ENCODE results near the gene CFAP410. TPM values are rescaled to one million over a fixed set of nuclear protein-coding genes. Genes with fewer than 3 reads are reported as not detected.

The CFAP410 gene
- polyA plus RNA-seq, 3 donors: 27.4 to 40.0 (median 30.3) TPM

DNA sequence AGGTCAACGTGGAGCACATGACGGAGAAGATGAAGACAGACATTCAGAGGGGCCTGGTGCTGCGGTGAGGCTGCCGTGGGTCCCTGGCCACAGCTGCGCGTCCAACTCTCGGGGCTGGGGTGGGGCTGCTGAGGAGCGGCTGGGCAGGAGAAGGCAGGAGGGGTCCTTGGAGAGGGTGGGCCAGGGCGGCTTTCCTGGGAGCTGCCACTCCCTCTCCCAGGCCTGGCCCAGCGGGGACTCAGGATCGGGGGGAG, 14.4 kb downstream of the CFAP410 start:
- 92 to 96% (median 92%) methylated on average over 7 to 11 of the region's 11 CpGs for WGBS, 3 donors
- no peak overlapping the region for H3K27ac ChIP-seq (ENCODE audit: low read depth, low read length)

DNA sequence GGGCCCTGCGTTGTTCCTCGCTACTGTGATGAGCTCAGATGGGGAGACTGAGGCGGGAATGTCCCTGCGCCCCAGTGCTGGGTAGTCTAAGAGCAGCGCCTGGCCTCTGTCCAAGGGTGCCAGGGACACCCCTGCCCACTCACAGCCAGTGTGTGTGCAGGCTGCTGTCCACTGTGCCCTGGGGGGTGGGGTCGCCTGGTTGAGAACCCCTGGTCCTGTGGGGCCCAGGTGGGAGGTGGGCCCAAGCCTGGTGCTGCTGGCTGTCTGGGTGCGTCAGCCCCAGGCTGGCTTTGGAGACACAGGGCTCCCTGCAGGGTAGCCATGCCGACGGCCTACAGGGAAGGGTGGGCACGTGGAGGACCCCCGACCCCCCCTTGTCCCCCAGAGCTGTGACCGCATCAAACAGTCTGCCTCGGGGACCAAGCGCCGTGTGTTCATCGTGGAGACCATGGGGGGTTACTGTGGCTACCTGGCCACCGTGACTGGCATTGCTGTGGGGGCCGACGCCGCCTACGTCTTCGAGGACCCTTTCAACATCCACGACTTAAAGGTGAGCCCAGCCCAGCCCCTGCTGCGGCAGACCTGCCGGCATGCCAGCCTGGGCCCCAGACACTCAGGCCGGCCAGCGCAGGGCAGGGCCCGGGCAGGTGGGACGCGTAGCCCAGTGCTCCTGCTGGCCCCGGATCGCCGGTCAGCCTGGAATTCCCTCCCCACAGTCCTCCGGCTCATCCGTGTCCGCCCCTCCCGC, 14.9 kb downstream of the CFAP410 start:
- no peak overlapping the region for H3K27ac ChIP-seq (ENCODE audit: low read depth, low read length)
- 94 to 97% (median 96%) methylated on average over 37 of the region's 37 CpGs for WGBS, 3 donors

DNA sequence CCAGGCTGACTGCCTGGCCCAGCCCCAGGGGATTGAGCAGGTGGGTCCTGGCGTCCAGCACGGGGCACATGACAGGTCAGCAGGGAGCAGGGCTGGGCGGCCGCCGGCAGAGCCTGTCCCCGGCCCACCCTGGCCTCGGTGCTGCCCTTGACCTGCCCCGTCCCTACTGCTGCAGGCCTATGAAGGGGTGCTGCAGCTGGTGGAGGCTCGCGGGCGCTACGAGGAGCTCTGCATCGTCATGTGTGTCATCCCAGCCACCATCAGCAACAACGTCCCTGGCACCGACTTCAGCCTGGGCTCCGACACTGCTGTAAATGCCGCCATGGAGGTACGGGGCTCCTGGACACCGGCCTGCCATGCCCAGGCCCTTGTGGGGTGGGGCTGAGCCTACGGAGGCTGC, 15.6 kb downstream of the CFAP410 start:
- WGBS, 3 donors: 89 to 92% (median 91%) methylated on average over 20 of the region's 20 CpGs
- no peak overlapping the region for H3K27ac ChIP-seq (ENCODE audit: low read depth, low read length)

DNA sequence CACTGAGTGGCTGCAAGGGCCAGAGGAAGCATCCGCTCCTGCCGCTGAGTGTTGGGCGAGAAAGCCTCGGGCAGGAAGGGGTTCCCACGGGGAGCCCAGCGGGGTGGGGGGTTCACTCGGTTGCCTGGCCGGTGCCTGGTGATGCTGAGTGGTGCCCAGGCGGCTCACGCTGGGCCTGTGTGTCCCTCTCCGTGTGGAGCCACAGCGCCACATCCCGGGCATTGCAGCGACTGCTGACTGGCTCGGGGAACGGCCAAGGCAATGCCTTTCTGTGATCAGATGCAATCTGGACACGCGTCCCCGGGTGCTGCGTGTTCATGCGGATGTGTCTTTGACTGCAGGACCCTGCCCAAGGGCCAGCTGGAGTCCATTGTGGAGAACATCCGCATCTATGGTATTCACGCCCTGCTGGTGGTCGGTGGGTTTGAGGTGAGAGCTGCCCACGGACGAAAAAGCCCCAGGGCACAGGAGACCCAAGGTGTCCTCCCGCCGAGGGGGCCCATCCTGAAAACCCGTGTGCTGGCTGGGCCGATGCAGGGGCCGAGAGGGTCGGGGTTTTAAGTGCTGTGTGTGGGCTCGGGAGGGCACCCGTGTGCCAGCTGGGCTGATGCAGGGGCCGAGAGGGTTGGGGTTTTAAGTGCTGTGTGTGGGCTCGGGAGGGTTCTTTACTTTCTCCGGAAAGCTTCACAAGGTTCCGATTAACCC, 16.4 kb downstream of the CFAP410 start:
- WGBS, 3 donors: 92 to 94% (median 92%) methylated on average over 37 to 38 of the region's 38 CpGs
- no peak overlapping the region for H3K27ac ChIP-seq (ENCODE audit: low read depth, low read length)

DNA sequence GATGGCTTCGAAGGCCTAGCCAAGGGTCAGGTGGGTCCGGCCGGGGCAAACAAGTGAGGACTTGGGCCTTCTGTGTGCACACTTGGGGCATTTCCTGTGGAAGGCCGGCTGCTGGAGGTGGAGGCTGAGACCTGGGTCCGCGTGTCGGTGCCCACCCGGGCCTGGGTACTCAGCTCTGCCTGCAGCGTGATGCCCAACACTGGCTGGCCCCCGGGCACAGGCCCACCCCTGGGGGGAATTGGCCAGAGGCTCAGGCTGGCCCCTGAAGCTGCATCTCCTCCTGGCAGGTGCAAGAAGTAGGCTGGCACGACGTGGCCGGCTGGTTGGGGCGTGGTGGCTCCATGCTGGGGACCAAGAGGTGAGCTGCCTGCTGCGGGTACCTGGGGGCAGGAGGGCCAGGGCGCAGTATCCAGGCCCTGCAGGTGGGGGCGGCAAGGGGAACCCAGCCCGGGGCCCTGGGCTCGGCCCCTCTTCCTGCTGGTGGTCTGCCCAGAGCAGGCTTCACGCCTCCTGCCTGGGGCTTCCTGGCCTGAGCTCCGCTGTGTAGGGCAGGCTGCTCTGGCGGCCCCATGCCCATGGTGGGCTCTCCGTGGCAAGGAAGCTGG, 17.2 kb downstream of the CFAP410 start:
- 92 to 94% (median 93%) methylated on average over 21 to 23 of the region's 23 CpGs for WGBS, 3 donors
- H3K27ac ChIP-seq (ENCODE audit: low read depth, low read length): no peak overlapping the region

DNA sequence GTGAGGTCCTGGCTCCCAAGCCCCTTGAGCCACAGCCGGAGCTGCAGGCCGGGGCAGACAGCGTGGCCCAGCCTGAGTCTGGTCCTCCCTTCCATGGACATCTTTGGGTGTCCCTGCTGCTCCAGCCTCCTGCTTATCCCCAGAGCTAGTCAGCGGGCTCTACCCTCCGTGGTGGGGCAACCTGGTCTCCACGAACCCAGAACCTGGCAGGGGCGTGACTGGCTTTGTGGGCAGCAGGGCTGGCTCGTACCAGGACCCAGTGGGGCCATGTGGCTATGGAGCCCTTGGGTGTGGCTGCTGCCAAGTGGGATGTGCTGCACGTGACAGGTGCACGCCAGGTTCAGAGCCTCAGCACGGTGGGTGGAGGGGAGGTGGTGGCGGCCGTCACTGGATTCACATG, 18.3 kb downstream of the CFAP410 start:
- 92 to 96% (median 94%) methylated on average over 13 of the region's 13 CpGs for WGBS, 3 donors
- H3K27ac ChIP-seq (ENCODE audit: low read depth, low read length): no peak overlapping the region

DNA sequence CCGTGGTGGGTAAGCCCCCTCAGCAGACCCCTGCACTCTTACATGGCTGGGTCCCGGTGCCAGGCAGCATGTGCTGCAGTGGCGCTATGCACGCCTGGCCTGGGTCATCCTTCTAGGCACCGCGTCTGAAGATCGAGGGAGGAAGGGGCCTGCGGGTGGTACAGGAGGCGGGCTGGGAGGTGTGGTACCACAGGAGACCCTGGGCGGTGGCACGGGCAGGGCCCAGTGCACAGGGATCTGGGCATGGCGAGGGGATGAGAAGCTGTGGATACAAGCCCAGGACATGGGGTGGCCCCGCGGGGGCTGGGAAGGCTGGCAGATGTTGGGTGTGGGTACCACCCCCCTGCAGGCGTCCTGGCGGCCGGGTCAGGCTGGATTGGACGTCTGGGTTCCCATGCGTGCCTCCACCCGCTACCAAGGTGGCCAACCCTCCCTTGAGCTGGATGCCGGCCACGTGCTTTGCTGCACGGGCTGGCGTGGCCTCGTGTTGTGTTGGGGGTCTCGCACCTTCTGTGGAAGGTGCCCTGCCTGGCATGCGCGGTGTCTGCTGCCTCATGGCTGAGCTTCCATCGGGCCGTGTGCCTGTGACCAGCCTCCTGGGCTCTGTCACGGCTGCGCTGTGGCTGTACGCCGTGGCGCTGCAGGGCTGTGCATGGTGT, 19.7 kb downstream of the CFAP410 start:
- no peak overlapping the region for H3K27ac ChIP-seq (ENCODE audit: low read depth, low read length)
- WGBS, 3 donors: 91 to 95% (median 95%) methylated on average over 35 of the region's 35 CpGs

DNA sequence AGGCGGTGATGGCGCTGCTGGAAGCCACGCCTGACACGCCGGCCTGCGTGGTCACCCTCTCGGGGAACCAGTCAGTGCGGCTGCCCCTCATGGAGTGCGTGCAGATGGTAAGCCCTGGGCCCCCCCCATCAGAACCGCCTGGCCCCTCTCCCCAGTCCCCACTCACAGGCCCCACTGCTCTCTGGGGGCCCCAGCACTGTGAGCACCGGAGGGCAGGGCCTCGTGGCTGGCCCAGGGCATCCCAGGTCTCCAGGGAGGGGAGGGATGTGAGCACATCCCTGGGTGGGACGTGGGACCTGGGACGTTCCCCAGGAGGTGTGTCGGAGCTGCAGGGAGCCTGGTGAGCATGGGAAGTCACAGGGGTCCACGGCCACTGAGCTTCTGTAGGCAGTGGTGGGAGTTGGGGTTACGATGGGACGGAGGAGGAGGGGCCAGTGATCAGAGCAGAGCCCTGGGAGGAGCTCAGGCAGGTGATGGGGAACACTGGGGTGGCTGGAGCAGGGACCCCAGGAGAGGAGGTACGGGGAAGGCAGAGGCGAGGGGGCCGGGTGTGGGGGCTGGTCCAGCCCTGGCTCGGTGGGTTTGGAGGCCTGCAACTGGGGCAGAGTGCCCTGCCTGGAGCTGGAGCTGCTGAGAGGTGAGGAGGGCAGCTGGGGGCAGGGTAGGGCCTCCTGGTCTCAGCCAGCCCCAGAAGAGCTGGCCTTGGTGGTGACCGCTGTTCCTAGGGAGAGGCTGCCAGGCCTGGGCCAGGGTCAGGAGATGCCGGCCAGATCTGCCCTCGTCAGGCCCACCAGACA, 20.5 kb downstream of the CFAP410 start:
- no peak overlapping the region for H3K27ac ChIP-seq (ENCODE audit: low read depth, low read length)
- WGBS, 3 donors: 92 to 96% (median 96%) methylated on average over 24 to 25 of the region's 25 CpGs

DNA sequence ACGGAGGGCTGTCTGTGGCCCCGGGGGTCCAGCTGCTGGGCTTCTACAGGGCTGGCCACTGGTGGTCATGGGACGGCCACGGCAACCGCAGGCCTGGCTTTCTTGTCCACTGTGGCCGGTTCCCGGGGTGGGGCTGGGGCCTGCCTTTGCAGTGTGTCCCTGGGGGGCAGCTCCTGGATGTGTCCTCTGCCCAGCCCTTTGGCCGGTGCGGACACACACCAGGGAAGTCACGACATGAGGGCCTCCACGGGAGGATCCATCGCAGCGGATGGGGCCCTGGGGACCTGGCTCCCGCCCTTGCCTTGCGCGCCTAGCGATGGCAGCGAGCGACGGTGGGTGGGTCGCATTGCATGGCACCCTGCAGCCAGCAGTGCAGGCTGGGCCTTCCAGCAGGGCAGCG, 21.3 kb downstream of the CFAP410 start:
- 94 to 96% (median 95%) methylated on average over 22 of the region's 22 CpGs for WGBS, 3 donors
- no peak overlapping the region for H3K27ac ChIP-seq (ENCODE audit: low read depth, low read length)

DNA sequence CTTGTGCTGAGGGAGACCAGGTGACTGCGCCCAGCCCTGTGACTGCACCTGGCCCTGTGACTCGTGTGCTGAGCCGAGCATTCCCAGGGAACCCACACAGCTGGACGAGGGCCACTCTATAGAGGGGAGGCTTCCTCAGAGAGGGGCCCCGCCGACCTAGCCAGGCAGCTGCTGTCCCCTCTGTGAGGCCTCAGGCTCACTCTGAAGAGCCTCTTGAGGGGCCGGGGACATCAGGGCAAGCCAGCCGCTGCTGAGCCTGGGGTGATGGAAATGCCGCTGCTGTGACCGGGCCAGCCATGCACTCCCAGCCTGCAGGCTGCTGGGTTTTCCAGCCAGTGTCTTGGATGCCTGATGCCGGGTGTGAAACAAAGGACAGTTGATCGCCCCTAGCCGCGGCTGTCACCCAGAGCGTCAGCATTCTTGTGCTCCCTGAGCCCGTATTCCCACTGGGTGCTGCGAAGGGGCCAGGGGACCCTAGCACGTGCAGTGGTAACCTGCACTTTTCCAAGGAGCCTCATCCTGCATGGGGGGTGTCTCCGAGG, 21.9 kb downstream of the CFAP410 start:
- 90 to 96% (median 96%) methylated on average over 19 of the region's 19 CpGs for WGBS, 3 donors
- no peak overlapping the region for H3K27ac ChIP-seq (ENCODE audit: low read depth, low read length)

DNA sequence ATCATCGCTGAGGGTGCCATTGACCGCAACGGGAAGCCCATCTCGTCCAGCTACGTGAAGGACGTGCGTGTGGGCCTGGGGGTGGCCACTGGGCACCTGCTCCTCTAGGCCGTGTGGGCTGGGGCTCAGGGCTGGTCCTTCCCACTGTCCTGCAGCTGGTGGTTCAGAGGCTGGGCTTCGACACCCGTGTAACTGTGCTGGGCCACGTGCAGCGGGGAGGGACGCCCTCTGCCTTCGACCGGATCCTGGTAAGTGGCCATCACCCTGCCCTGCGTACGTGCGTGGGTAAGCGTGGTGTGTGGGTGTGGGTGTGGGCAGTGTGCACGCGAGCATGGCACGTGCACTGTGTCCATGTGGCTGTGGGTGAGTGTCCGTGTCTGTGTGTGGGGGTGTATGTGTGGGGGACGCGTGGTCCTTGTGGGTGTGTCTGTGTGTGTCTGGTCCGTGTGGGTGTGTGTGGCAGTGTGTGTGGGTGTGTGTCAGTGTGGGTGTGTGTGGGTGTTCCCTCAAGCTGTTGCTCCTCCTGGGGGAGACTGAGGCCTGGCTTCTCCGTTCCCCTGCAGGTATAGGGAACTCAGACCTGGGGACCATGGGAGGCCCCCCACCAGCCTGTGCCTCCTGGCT, 22.8 kb downstream of the CFAP410 start:
- H3K27ac ChIP-seq (ENCODE audit: low read depth, low read length): no peak overlapping the region
- WGBS, 3 donors: 91 to 97% (median 91%) methylated on average over 25 to 27 of the region's 27 CpGs

DNA sequence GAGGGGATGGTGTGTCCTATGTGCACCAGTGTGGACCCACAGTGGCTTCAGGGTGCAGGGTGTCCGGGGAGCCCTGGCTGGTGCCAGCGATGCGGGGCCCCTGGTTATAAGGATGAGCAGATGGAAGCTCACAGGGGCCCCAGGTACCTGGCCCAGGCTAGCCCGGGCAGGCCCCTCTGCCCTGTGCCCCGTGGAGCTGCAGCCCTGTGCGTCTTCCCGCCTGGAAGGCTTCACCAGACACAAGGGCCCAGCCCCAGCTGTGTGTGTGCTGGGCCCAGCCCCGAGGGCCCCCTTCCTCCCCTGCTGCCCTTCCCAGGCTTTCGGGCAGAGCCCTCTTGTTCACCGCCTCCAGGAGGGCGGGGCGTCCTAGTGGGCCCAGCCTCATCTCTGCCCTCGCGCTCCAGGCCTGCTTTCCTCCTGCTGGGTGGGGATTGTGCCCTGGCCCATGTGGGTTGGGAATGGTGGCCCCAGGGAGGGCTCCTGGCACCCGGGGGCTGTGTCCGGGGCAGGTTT, 23.4 kb downstream of the CFAP410 start:
- WGBS, 3 donors: 89 to 91% (median 89%) methylated on average over 14 to 16 of the region's 16 CpGs
- H3K27ac ChIP-seq (ENCODE audit: low read depth, low read length): no peak overlapping the region

DNA sequence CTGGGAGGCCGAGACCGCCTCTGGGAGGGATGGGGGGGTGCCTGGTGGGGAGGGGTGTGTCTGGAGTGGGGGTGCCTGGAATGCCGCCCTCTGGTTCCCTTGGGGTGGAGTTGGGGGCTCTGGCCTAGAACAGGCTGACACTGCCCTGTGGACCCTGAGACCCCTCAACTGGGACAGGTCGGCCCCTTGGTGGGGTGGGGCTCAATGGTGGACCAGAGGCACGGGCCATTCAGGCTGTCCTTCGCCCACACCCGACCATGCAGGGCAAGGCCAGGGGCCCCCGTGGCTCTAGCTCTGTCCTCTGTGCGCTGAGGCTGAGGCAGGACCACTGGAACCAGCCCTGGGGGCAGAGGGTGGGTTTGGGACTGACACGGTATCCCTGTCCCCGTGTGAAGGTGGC, 24.6 kb downstream of the CFAP410 start:
- 87 to 93% (median 89%) methylated on average over 7 to 11 of the region's 11 CpGs for WGBS, 3 donors

DNA sequence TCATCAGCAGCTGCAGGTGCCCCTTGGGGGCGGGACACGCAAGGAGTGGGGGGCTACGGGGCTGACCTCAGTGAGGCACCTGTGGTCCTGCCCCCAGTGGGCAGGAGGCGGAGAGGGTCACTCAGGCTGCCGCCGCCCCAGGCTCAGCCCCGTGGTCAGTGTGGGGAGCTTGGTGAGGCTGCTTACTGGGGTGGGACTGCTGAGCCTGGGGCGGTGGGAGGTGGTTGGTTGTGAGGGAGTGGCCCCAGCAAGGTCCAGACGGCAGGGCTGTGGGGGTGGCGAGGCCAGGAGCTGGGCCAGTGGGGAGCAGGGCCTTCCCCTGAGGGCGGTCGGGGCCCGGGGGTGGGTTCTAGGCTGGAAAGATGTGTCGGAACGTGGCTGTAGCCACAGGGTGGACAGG, 25.1 kb downstream of the CFAP410 start:
- H3K27ac ChIP-seq (ENCODE audit: low read depth, low read length): no peak overlapping the region
- WGBS, 3 donors: 85 to 88% (median 87%) methylated on average over 14 to 15 of the region's 15 CpGs

More for the DNA sequence above, 24.6 kb downstream of the CFAP410 start:
- no peak overlapping the region for H3K27ac ChIP-seq (ENCODE audit: low read depth, low read length)

DNA sequence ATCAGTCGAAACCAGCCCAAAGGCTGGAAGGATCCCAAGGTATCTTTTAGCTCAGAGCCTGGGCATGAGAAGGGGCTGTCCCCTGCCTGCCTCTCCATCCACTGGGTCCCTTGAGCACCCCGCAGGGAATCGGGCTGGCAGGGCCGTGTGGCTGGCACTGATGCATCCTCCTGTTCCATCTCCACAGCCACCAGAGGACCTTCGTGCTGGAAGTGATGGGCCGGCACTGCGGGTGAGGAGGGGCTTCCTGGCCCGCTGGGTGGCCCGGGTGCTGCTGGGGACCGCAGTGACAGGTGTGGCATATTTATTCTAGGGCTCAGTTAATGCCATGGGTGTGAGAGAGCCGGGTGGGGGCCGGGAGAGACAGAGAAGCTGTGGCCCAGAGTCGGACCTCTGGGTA, 25.7 kb downstream of the CFAP410 start:
- H3K27ac ChIP-seq (ENCODE audit: low read depth, low read length): no peak overlapping the region
- WGBS, 3 donors: 91 to 92% (median 92%) methylated on average over 13 of the region's 13 CpGs

DNA sequence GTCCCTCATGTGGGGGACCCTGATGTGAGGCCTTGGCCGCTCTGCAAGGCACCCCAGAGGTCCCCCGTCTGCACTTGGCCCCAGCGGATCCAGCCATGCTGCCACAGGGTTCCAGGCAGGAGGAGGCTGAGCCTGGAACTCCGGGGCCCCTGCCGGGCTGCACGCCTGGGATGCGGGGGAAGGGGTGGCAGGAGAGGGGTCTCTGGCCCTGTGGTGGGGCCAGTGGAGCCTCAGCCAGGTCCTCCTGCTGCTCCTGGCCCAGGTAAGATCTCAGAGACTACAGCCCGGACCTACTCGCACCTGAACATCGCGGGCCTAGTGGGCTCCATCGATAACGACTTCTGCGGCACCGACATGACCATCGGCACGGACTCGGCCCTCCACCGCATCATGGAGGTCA, 26.5 kb downstream of the CFAP410 start:
- no peak overlapping the region for H3K27ac ChIP-seq (ENCODE audit: low read depth, low read length)
- WGBS, 3 donors: 93 to 98% (median 94%) methylated on average over 19 of the region's 19 CpGs

DNA sequence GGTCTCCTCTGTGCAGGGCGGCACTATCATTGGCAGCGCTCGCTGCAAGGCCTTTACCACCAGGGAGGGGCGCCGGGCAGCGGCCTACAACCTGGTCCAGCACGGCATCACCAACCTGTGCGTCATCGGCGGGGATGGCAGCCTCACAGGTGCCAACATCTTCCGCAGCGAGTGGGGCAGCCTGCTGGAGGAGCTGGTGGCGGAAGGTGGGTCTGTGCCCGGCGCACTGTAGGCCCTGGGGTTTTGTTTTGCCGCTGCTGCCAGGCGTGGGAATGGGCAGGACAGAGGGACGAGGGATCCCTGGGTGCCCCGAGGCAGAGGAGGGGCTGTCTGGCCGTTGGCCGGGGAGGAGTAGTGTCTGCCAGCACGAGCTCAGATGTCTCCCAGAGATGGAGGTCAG, 27.1 kb downstream of the CFAP410 start:
- WGBS, 3 donors: 87 to 92% (median 90%) methylated on average over 19 to 22 of the region's 22 CpGs
- no peak overlapping the region for H3K27ac ChIP-seq (ENCODE audit: low read depth, low read length)

Measured in adipose tissue (tissue), 3 donors.